GM12874 (cell line): ENCODE measurements around the gene SIPA1L3.

Experiments
- CTCF ChIP-seq: IDR thresholded peaks from 2 replicates; pipeline ENCODE4 v1.5.1; 2011; ENCODE audit warnings: low read depth, mild to moderate bottlenecking, control low read depth, low read length, moderate library complexity; ENCODE audit not compliant: insufficient read depth

Gene SIPA1L3

GRCh38 chr19:38221919-38222830 is 315.2 kb downstream of the SIPA1L3 start:
- TF ChIP-seq CTCF, result no peak

DNA sequence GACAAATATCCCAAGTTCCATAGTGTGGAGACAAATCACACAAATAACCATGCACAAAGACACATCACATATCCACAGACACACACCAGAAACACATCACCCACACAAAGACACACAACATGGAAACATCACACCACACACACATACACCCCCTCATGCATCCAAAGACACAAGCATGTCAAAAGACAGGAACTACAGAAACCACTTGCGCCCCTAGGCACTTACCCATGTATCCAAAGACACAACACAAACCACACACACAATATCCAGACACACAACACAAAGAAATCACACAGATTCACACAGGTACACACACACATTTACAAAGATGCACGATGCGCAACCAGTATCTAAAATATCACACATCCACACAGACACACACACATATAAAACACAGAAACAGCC is 316.1 kb downstream of the SIPA1L3 start:
- no peak for TF ChIP-seq CTCF

DNA sequence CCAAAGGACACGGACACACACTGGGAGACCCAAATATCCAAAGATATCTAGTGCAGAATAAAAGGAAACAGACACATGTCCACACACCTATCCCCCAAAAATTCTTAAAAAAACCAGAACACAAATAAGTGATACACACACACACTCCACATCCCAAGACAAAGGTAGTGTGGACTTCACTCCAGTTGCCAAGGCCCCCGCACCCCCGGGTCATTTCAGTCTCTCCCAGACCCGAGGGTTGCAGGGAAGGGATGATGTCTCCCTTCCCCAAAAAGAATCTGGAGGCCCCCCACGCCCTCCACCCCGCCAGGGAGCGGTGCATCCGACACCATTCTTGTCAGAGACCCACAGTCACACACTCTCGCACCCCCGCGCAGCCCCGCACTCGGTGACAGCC is 316.6 kb downstream of the SIPA1L3 start:
- no peak for TF ChIP-seq CTCF

DNA sequence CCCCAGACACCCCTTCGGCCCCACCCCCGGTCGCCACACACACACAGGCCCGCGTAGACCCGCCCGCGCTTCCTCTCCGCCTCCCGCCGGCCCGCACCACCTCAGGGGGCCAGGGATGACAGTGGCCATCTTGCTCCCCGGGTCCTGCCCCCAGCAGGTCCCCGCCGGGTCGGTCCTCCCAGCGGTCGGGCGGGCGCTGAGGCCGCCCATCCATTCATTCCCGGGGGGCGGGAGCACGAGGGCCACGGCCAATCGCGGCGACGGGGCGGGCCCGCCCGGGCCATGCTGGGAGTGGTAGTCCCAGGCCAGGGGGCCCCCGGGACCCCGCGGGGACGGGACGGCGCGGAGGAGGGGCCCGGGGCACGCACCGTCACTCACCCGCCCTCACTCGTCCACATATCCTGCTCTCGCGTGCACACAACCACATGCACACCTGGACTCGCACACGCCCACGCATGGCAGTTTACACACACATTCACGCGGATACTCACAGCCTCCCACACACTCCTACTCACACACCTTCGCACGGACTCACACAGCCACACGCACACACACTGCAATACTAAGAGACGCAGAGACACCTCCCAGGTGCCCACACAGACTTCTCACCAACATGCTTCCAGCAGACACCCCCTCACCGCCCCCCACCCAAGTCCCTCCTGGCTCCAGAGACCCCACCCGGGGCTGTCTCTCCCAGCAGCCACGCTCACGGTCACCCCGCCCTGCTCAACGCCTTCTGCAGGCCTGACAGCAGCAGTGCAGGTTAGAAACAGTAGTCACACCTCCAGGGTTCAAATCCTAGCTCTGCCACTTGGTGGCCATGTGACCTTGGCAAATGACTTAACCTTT is 317.2 kb downstream of the SIPA1L3 start, which contains the start of gene DPF1:
DPF1 (minus strand) TSS at position 209 of the 849 bp plus-strand sequence; CDS start at position 129, 80 bp downstream.
- TF ChIP-seq CTCF, result peak; percentile 29; the same call in 1 of the 2 replicates

GRCh38 chr19:38227287-38228004 is 320.4 kb downstream of the SIPA1L3 start:
- no peak for TF ChIP-seq CTCF

DNA sequence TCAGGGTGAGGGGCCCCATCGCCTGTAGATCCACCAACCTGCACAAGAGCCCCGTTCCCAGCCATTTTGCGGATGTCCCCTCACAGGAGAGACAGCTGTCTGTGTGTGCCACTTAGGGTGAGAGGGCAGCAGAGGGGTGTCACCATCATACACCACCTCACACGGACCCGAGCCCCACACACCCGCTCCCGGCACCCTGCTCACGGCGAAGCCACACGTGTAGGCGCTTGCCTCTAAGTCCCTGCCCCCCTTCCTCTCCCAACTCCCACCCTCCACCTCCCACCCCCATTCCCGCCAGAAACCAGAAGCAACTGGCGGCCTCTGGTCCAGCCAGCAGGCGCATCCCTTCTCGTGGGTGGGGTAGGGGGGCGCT is 321.0 kb downstream of the SIPA1L3 start:
- no peak for TF ChIP-seq CTCF
